HEK293T (cell line): Measurements from ENCODE around the gene GAD1.

Source experiments
- LEF1 ChIP-seq: fragments of 450-650 bp; IDR thresholded peaks from 2 replicates; pipeline ENCODE4 v1.6.1; 2017; ENCODE audit warnings: mild to moderate bottlenecking, borderline replicate concordance
- PKNOX1 ChIP-seq: fragments of 450-650 bp; IDR thresholded peaks from 2 replicates; pipeline ENCODE4 v1.6.1; 2016

- TF ChIP-seq LEF1 (no peak), PKNOX1 (no peak)
These were observed 33.1 kb upstream of the GAD1 start for GRCh38 chr2:170783549-170783948.
